Neural progenitor cell (in vitro differentiated cells): Measurements from ENCODE around the gene FITM2. TPM values are rescaled to one million over a fixed set of nuclear protein-coding genes. Genes with fewer than 3 reads are reported as not detected.
A peak's percentile ranks its signal among the peaks of the same experiment; 100 is the strongest.

Experiments used
- DNase-seq: peaks from one replicate; pipeline ENCODE4 v3.0.0-alpha.2; 2016; ENCODE audit warnings: low spot score
- H2AFZ ChIP-seq: fragments of 200-600 bp; sonication (generic); replicated peaks from 2 replicates; pipeline ENCODE4 v1.6.1; 2016; ENCODE audit warnings: antibody characterized with exemption
- H3F3A ChIP-seq: fragments of 200-600 bp; sonication (generic); 2 replicates; pipeline ENCODE4 v1.6.1; 2016; ENCODE audit warnings: antibody characterized with exemption, low read depth
- H3K27ac ChIP-seq: fragments of 200-600 bp; sonication (generic); 2 replicates; pipeline ENCODE4 v1.5.1; 2016; ENCODE audit warnings: mild to moderate bottlenecking
- H3K27me3 ChIP-seq: fragments of 200-600 bp; sonication (generic); 2 replicates; pipeline ENCODE4 v1.6.1; 2016; ENCODE audit warnings: mild to moderate bottlenecking, moderate library complexity
- H3K36me3 ChIP-seq: fragments of 200-600 bp; sonication (generic); 2 replicates; pipeline ENCODE4 v1.5.1; 2016
- H3K4me1 ChIP-seq: fragments of 200-600 bp; sonication (generic); 2 replicates; pipeline ENCODE4 v1.6.1; 2016; ENCODE audit warnings: mixed run types
- H3K4me2 ChIP-seq: fragments of 200-600 bp; sonication (generic); 2 replicates; pipeline ENCODE4 v1.6.1; 2016
- H3K4me3 ChIP-seq: fragments of 200-600 bp; sonication (generic); 2 replicates; pipeline ENCODE4 v1.5.1; 2016
- H3K79me2 ChIP-seq: fragments of 200-600 bp; sonication (generic); 2 replicates; pipeline ENCODE4 v1.6.1; 2016; ENCODE audit warnings: low read depth
- H3K9ac ChIP-seq: fragments of 200-600 bp; sonication (generic); 2 replicates; pipeline ENCODE4 v1.6.1; 2016
- H3K9me3 ChIP-seq: fragments of 200-600 bp; sonication (generic); 2 replicates; pipeline ENCODE4 v1.5.1; 2016; ENCODE audit warnings: low read depth
- H4K20me1 ChIP-seq: fragments of 200-600 bp; sonication (generic); 2 replicates; pipeline ENCODE4 v1.6.1; 2016; ENCODE audit warnings: low read depth
- H3K27ac Mint-ChIP-seq: 3 replicates; pipeline ENCODE4 v1.8.0; 2021; ENCODE audit warnings: mixed read lengths
- H3K27me3 Mint-ChIP-seq: 2 replicates; pipeline ENCODE4 v1.8.0; 2022; ENCODE audit warnings: low read depth, mild to moderate bottlenecking, inconsistent platforms, moderate library complexity, mixed read lengths; ENCODE audit not compliant: insufficient read depth
- H3K36me3 Mint-ChIP-seq: 3 replicates; pipeline ENCODE4 v1.8.0; 2021; ENCODE audit warnings: mixed read lengths
- H3K4me1 Mint-ChIP-seq: 3 replicates; pipeline ENCODE4 v1.8.0; 2021; ENCODE audit warnings: mixed read lengths
- H3K4me3 Mint-ChIP-seq: 3 replicates; pipeline ENCODE4 v1.8.0; 2021; ENCODE audit warnings: mild to moderate bottlenecking, moderate library complexity, mixed read lengths
- H3K9me3 Mint-ChIP-seq: 3 replicates; pipeline ENCODE4 v1.8.0; 2020; ENCODE audit warnings: mixed read lengths
- CTCF ChIP-seq: fragments of 200-600 bp; sonication (generic); IDR thresholded peaks from 2 replicates; pipeline ENCODE4 v1.5.1; 2017; ENCODE audit warnings: antibody characterized with exemption, mild to moderate bottlenecking
- EZH2 ChIP-seq: fragments of 200-600 bp; sonication (generic); IDR thresholded peaks from 2 replicates; pipeline ENCODE4 v1.6.1; 2017; ENCODE audit warnings: antibody characterized with exemption, mild to moderate bottlenecking, moderate library complexity
- EZH2phosphoT487 ChIP-seq: fragments of 200-600 bp; sonication (generic); IDR thresholded peaks from 2 replicates; pipeline ENCODE4 v1.6.1; 2017; ENCODE audit warnings: antibody characterized with exemption
- total RNA-seq: library from RNA; depleted of rRNA; stranded (reverse); fragments of >200 nt; gene quantifications from 2 replicates; pipeline ENCODE4 v1.2.3, GENCODE V29; 2015; ENCODE audit warnings: low replicate concordance

FITM2 gene
- total RNA-seq, 1 donor from 2014 or later, result 1.4 TPM

- no peaks in the 10 kb centered on the region for H3K9me3 ChIP-seq
- DNase-seq, result no peak
- H3K4me1 ChIP-seq, result peaks cover 13% of the 10 kb centered on the region
- no peak within 1 kb of the TSS for H3K27ac ChIP-seq
- H2AFZ ChIP-seq, result peak within 1 kb of the TSS; percentile 22
- no peaks in the 10 kb centered on the region for H4K20me1 ChIP-seq
- H3K36me3 ChIP-seq, result no peaks in the 10 kb centered on the region
- Mint-ChIP-seq H3K27ac (peak within 1 kb of the TSS; percentile 68), H3K36me3 (no peaks in the 10 kb centered on the region), H3K27me3 (peaks cover 8% of the 10 kb centered on the region), H3K4me1 (peaks cover 19% of the 10 kb centered on the region), H3K4me3 (no peak within 1 kb of the TSS), H3K9me3 (no peaks in the 10 kb centered on the region)
- no peaks in the 10 kb centered on the region for H3K79me2 ChIP-seq
- peak within 1 kb of the TSS; percentile 27 for H3K4me2 ChIP-seq
- no peak within 1 kb of the TSS for H3K9ac ChIP-seq
- no peak within 1 kb of the TSS for H3K4me3 ChIP-seq
- TF ChIP-seq CTCF (no peak), EZH2 (no peak), EZH2phosphoT487 (no peak)
- H3F3A ChIP-seq, result peaks cover 7% of the 10 kb centered on the region
- H3K27me3 ChIP-seq, result no peaks in the 10 kb centered on the region
Observed at GRCh38 chr20:44355498-44356352, 44.7 kb upstream of the FITM2 start, which contains the start of gene HNF4A. Gene HNF4A, plus strand, starts transcription at chr20:44355699. Its CDS starts 106 bp downstream, at chr20:44355805.

- H3K4me3 ChIP-seq, result no peak overlapping the region
- Mint-ChIP-seq H3K36me3 (no peaks in the 10 kb centered on the region), H3K27ac (peak overlapping the region; percentile 68)
Observed at GRCh38 chr20:44354979-44355497, 44.0 kb upstream of the FITM2 start.

DNA sequence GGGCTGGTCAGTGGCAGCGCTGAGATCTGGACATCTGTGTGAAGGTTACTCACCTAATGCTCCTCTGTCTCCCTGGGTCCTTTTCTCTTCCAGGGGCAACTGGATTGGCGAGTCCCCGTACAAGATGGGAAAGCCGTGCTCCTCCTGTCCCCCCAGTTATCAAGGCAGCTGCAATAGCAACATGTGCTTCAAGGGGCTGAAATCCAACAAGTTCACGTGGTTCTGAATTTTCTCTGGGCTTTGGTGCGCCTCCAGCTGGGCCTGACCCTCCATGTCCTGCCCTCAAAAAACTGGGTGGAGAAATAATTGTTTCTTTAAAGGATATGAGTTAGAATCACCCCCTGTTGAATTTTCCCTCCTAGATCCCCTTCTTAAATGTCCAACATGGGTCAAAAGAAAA is 39.6 kb upstream of the FITM2 start:
- peaks cover 9% of the 10 kb centered on the region for H3K4me1 ChIP-seq
- no peaks in the 10 kb centered on the region for H4K20me1 ChIP-seq
- Mint-ChIP-seq H3K4me1 (peaks cover 17% of the 10 kb centered on the region), H3K9me3 (no peaks in the 10 kb centered on the region), H3K27me3 (peaks cover 7% of the 10 kb centered on the region), H3K36me3 (no peaks in the 10 kb centered on the region), H3K4me3 (no peak overlapping the region), H3K27ac (no peak overlapping the region)
- no peaks in the 10 kb centered on the region for H3K79me2 ChIP-seq
- H3K4me3 ChIP-seq, result no peak overlapping the region
- no peaks in the 10 kb centered on the region for H3K9me3 ChIP-seq
- no peak for TF ChIP-seq CTCF
- no peak for TF ChIP-seq EZH2
- TF ChIP-seq EZH2phosphoT487, result no peak
- no peak overlapping the region for H3K9ac ChIP-seq
- no peak for DNase-seq
- H3K27ac ChIP-seq, result no peak overlapping the region
- no peak overlapping the region for H2AFZ ChIP-seq
- H3K4me2 ChIP-seq, result no peak overlapping the region
- H3K36me3 ChIP-seq, result no peaks in the 10 kb centered on the region
- H3K27me3 ChIP-seq, result no peaks in the 10 kb centered on the region
- peaks cover 7% of the 10 kb centered on the region for H3F3A ChIP-seq

More at GRCh38 chr20:44354979-44355497, 44.0 kb upstream of the FITM2 start:
- Histone ChIP-seq H4K20me1 (no peaks in the 10 kb centered on the region), H3K4me2 (no peak overlapping the region), H3K79me2 (no peaks in the 10 kb centered on the region), H3F3A (peaks cover 7% of the 10 kb centered on the region), H3K9ac (no peak overlapping the region), H3K9me3 (no peaks in the 10 kb centered on the region), H3K4me1 (peaks cover 13% of the 10 kb centered on the region), H3K27ac (no peak overlapping the region), H2AFZ (no peak overlapping the region), H3K36me3 (no peaks in the 10 kb centered on the region), H3K27me3 (no peaks in the 10 kb centered on the region)
- Mint-ChIP-seq H3K27me3 (peaks cover 8% of the 10 kb centered on the region), H3K9me3 (no peaks in the 10 kb centered on the region), H3K4me1 (peaks cover 20% of the 10 kb centered on the region), H3K4me3 (no peak overlapping the region)
- no peak for DNase-seq
- TF ChIP-seq EZH2 (no peak), EZH2phosphoT487 (no peak), CTCF (no peak)
